Gastroesophageal sphincter (tissue), 3 donors: ENCODE results near the gene ACHE.

Experiments used
- POLR2A ChIP-seq, 2 donors: fragments of 450-650 bp; IDR thresholded peaks; one replicate each; pipeline ENCODE4 v1.6.1; 2017; ENCODE audit warnings: antibody characterized with exemption in 2 of 2, mild to moderate bottlenecking in 2 of 2, moderate library complexity in 1 of 2
- POLR2AphosphoS5 ChIP-seq: sonication (generic); formaldehyde crosslinking; IDR thresholded peaks from one replicate; pipeline ENCODE4 v1.6.1; 2017; ENCODE audit warnings: antibody characterized with exemption
- TF ChIP-seq, protein P1 (sequence below), 4 experiments: fragments of 200-600 bp in 2 of 4; fragments of 450-650 bp in 2 of 4; sonication (generic) in 1 of 4; IDR thresholded peaks; one replicate each; pipeline ENCODE4 v1.5.1; 2017 to 2019; ENCODE audit warnings: antibody characterized with exemption in 4 of 4, mild to moderate bottlenecking in 2 of 4, moderate library complexity in 2 of 4

DNA sequence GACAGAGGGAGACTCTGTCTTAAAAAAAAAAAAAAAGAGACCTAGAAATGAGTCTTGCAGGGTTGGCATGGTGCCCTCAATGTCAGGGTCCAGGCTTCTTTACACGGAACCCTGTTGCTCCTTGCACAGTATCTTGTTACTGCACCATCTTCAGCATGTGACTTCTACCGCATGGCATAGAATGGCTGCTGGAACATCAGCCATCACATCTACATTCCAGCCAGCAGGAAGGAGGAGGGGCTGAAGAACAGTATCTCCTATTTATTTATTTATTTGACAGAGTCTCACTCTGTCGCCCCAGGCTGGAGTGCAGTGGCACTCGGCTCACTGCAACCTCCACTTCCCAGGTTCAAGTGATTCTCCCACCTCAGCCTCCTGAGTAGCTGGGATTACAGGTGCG lies 3.7 kb upstream of the ACHE start:
- no peak for TF ChIP-seq POLR2A (IDR thresholded peaks at IDR 0.05)
- TF ChIP-seq, protein P1, sequence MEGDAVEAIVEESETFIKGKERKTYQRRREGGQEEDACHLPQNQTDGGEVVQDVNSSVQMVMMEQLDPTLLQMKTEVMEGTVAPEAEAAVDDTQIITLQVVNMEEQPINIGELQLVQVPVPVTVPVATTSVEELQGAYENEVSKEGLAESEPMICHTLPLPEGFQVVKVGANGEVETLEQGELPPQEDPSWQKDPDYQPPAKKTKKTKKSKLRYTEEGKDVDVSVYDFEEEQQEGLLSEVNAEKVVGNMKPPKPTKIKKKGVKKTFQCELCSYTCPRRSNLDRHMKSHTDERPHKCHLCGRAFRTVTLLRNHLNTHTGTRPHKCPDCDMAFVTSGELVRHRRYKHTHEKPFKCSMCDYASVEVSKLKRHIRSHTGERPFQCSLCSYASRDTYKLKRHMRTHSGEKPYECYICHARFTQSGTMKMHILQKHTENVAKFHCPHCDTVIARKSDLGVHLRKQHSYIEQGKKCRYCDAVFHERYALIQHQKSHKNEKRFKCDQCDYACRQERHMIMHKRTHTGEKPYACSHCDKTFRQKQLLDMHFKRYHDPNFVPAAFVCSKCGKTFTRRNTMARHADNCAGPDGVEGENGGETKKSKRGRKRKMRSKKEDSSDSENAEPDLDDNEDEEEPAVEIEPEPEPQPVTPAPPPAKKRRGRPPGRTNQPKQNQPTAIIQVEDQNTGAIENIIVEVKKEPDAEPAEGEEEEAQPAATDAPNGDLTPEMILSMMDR (IDR thresholded peaks at IDR 0.05) = no peak
- TF ChIP-seq POLR2AphosphoS5 = no peak
